WERI-Rb-1 (cell line): ENCODE results near the gene CACNA1D.

Experiments used
- DNase-seq: peaks from one replicate; pipeline ENCODE4 v3.0.0-alpha.2; 2020
- H3K27ac ChIP-seq: fragments of 250-450 bp; sonication (Bioruptor Pico); 2 replicates; pipeline ENCODE4 v1.5.1; 2020; ENCODE audit warnings: mild to moderate bottlenecking, moderate library complexity
- H3K27me3 ChIP-seq: fragments of 250-450 bp; sonication (Bioruptor Pico); 2 replicates; pipeline ENCODE4 v1.5.1; 2021; ENCODE audit warnings: mild to moderate bottlenecking, low read depth, moderate library complexity; ENCODE audit not compliant: insufficient read depth, severe bottlenecking
- H3K36me3 ChIP-seq: fragments of 250-450 bp; sonication (Bioruptor Pico); 2 replicates; pipeline ENCODE4 v1.5.1; 2020; ENCODE audit warnings: mild to moderate bottlenecking, moderate library complexity
- H3K4me3 ChIP-seq: 2 replicates; pipeline ENCODE4 v1.5.1; 2011; ENCODE audit warnings: low read depth, mild to moderate bottlenecking, control low read depth, low read length
- H3K9me3 ChIP-seq: fragments of 250-450 bp; sonication (Bioruptor Pico); 2 replicates; pipeline ENCODE4 v1.5.1; 2021; ENCODE audit warnings: mild to moderate bottlenecking, moderate library complexity; ENCODE audit not compliant: severe bottlenecking
- CTCF ChIP-seq: IDR thresholded peaks from 2 replicates; pipeline ENCODE4 v1.5.1; 2011; ENCODE audit warnings: low read depth, mild to moderate bottlenecking, control low read depth, inconsistent platforms, low read length

The CACNA1D gene

GRCh38 chr3:53750253-53751210 lies 256.1 kb downstream of the CACNA1D start:
- DNase-seq, result no peak
- H3K36me3 ChIP-seq, result no peaks in the 10 kb centered on the region

GRCh38 chr3:53753518-53754183 lies 259.2 kb downstream of the CACNA1D start:
- no peak for DNase-seq
- no peak overlapping the region for H3K27ac ChIP-seq
- TF ChIP-seq CTCF, result no peak
- no peaks in the 10 kb centered on the region for H3K36me3 ChIP-seq
- no peaks in the 10 kb centered on the region for H3K27me3 ChIP-seq
- H3K9me3 ChIP-seq, result no peaks in the 10 kb centered on the region
- H3K4me3 ChIP-seq, result no peak overlapping the region

More at GRCh38 chr3:53750253-53751210, 256.1 kb downstream of the CACNA1D start:
- H3K27ac ChIP-seq, result no peak overlapping the region
- no peak for TF ChIP-seq CTCF
- no peaks in the 10 kb centered on the region for H3K27me3 ChIP-seq
- H3K4me3 ChIP-seq, result no peak overlapping the region
- H3K9me3 ChIP-seq, result no peaks in the 10 kb centered on the region

GRCh38 chr3:53754325-53754724 lies 259.9 kb downstream of the CACNA1D start:
- TF ChIP-seq CTCF, result no peak
- Histone ChIP-seq H3K27me3 (no peaks in the 10 kb centered on the region), H3K9me3 (no peaks in the 10 kb centered on the region), H3K27ac (no peak overlapping the region), H3K36me3 (no peaks in the 10 kb centered on the region), H3K4me3 (no peak overlapping the region)
- no peak for DNase-seq

GRCh38 chr3:53758846-53759245 lies 264.4 kb downstream of the CACNA1D start:
- Histone ChIP-seq H3K36me3 (no peaks in the 10 kb centered on the region), H3K9me3 (no peaks in the 10 kb centered on the region), H3K27me3 (no peaks in the 10 kb centered on the region), H3K27ac (no peak overlapping the region), H3K4me3 (no peak overlapping the region)
- DNase-seq, result no peak
- no peak for TF ChIP-seq CTCF

- H3K4me3 ChIP-seq, result no peak overlapping the region
- H3K27me3 ChIP-seq, result no peaks in the 10 kb centered on the region
- no peak overlapping the region for H3K27ac ChIP-seq
- DNase-seq, result peak; percentile 22
- H3K36me3 ChIP-seq, result no peaks in the 10 kb centered on the region
- no peaks in the 10 kb centered on the region for H3K9me3 ChIP-seq
- no peak for TF ChIP-seq CTCF
These were observed 268.9 kb downstream of the CACNA1D start for GRCh38 chr3:53763353-53763752.
